Activated naive CD4-positive, alpha-beta T cell treated with anti-CD3 and anti-CD28 coated beads, Interleukin-2, amount 10 ng/mL, durations not matched to agents 7 days and 5 days (primary cell): ENCODE data around the gene MAP3K9.

ENCODE experiments used
- CTCF ChIA-PET: fragments of 350-600 bp; sonication (Branson Sonifier 250); formaldehyde crosslinking; loops from one replicate; lab custom pipeline; 2021; ENCODE audit warnings: antibody characterized with exemption; lab: Charles Lee
- DNase-seq: peaks from one replicate; pipeline ENCODE4 v3.0.0-alpha.2; 2020
- H3K27ac Mint-ChIP-seq: one replicate; pipeline ENCODE4 v1.8.0; 2021; ENCODE audit warnings: mild to moderate bottlenecking, moderate library complexity, mixed read lengths
- H3K27me3 Mint-ChIP-seq: one replicate; pipeline ENCODE4 v1.8.0; 2021; ENCODE audit warnings: mild to moderate bottlenecking, mixed read lengths
- H3K36me3 Mint-ChIP-seq: one replicate; pipeline ENCODE4 v1.8.0; 2021; ENCODE audit warnings: mixed read lengths
- H3K4me1 Mint-ChIP-seq: one replicate; pipeline ENCODE4 v1.8.0; 2021; ENCODE audit warnings: mixed read lengths
- H3K4me3 Mint-ChIP-seq: one replicate; pipeline ENCODE4 v1.8.0; 2021; ENCODE audit warnings: mild to moderate bottlenecking, moderate library complexity, mixed read lengths
- H3K9me3 Mint-ChIP-seq: one replicate; pipeline ENCODE4 v1.8.0; 2021; ENCODE audit warnings: mixed read lengths

Gene MAP3K9

DNA sequence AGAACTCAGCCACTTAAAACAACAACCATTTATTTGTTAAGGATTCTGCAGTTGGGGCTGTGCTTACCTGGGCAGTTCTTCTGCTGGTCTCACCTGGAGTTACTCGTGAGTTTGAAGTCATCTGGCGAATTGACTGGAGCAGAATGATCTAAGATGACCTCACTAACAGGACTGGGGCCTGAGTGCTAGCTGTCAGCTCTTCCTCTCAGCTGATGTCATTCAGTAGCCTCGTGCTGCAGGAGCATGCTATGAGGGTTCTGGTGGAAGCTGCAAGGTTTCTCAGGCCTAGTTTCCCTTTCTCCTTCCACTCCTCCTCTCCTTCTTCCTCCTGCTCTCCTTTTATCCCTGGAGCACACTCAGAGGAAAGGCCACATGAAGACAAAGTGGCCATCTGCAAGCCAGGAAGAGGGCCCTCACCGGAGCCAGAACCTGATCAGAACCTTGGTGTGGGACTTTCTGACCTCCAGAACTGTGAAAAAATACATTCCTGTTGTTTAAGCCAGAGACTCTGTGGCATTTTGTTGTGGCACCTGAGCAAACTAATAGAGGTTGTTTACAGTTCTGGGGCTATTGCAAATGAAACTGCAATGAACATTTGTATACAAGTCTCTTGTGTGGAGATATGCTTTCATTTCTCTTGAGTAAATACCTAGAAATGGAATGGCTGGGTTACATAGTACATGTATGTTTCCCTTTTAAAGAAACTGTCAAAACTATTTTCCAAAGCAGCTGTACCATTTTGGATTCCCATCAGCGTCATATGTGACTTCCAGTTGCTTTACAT lies 21.9 kb upstream of the MAP3K9 start:
- no peak overlapping the region for H3K4me3 Mint-ChIP-seq
- CTCF ChIA-PET = interaction anchor here (1.3 to 2.3 kb wide), 2 partner anchors 13 to 54 kb away, joined by 4 to 9 read pairs; no protein-coding TSS in a partner anchor
- peaks cover 9% of the 10 kb centered on the region for H3K9me3 Mint-ChIP-seq
- no peak for DNase-seq
- no peak overlapping the region for H3K27ac Mint-ChIP-seq
- H3K36me3 Mint-ChIP-seq = no peaks in the 10 kb centered on the region
- H3K27me3 Mint-ChIP-seq = peaks cover 5% of the 10 kb centered on the region
- no peaks in the 10 kb centered on the region for H3K4me1 Mint-ChIP-seq

- peaks cover 35% of the 10 kb centered on the region for H3K27me3 Mint-ChIP-seq
- no peaks in the 10 kb centered on the region for H3K36me3 Mint-ChIP-seq
- CTCF ChIA-PET = interaction anchor here (0.5 to 1.6 kb wide), 4 partner anchors 10 to 468 kb away, joined by 3 to 8 read pairs (median 6); no protein-coding TSS in a partner anchor
- no peak for DNase-seq
- no peak overlapping the region for H3K4me3 Mint-ChIP-seq
- no peaks in the 10 kb centered on the region for H3K9me3 Mint-ChIP-seq
- no peak overlapping the region for H3K27ac Mint-ChIP-seq
- H3K4me1 Mint-ChIP-seq = peaks cover 2% of the 10 kb centered on the region
Observed at GRCh38 chr14:70828188-70828587, 18.9 kb upstream of the MAP3K9 start.

- peaks cover 39% of the 10 kb centered on the region for H3K27me3 Mint-ChIP-seq
- peaks cover 6% of the 10 kb centered on the region for H3K4me1 Mint-ChIP-seq
- H3K4me3 Mint-ChIP-seq = no peak overlapping the region
- no peaks in the 10 kb centered on the region for H3K9me3 Mint-ChIP-seq
- CTCF ChIA-PET = interaction anchor here (0.5 to 1.6 kb wide), 4 partner anchors 10 to 468 kb away, joined by 3 to 8 read pairs (median 6); no protein-coding TSS in a partner anchor
- no peaks in the 10 kb centered on the region for H3K36me3 Mint-ChIP-seq
- DNase-seq = no peak
- no peak overlapping the region for H3K27ac Mint-ChIP-seq
Observed at GRCh38 chr14:70827752-70828151, 18.4 kb upstream of the MAP3K9 start.

DNA sequence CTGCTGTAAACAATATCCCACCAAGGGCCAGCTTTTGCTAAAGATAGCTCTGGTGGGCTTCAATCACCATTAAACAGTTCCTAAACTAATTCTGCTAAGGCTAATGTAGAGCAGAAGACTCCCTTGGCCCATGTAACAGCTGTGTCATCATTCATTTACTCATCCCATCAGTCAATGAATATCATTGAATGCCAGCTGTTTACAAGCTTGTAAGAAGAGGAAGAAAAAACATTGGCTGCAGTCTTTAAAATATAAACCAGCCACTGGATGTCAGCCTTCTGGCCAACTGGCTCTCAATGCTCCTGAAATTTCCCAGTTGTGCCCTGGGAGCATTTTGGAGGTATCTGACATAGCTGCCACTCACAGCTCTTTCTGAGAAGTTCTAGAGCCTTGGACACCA lies 18.0 kb upstream of the MAP3K9 start:
- H3K9me3 Mint-ChIP-seq = no peaks in the 10 kb centered on the region
- CTCF ChIA-PET = interaction anchor here (0.8 to 1.6 kb wide), 3 partner anchors 9 to 128 kb away, joined by 3 to 8 read pairs (median 8); no protein-coding TSS in a partner anchor
- peaks cover 43% of the 10 kb centered on the region for H3K27me3 Mint-ChIP-seq
- no peak overlapping the region for H3K27ac Mint-ChIP-seq
- no peaks in the 10 kb centered on the region for H3K36me3 Mint-ChIP-seq
- H3K4me1 Mint-ChIP-seq = peaks cover 8% of the 10 kb centered on the region
- no peak for DNase-seq
- H3K4me3 Mint-ChIP-seq = no peak overlapping the region

GRCh38 chr14:70823281-70823680 lies 14.0 kb upstream of the MAP3K9 start:
- Mint-ChIP-seq H3K27ac (no peak overlapping the region), H3K36me3 (no peaks in the 10 kb centered on the region), H3K27me3 (peaks cover 72% of the 10 kb centered on the region), H3K9me3 (no peaks in the 10 kb centered on the region), H3K4me3 (peak overlapping the region; percentile 82), H3K4me1 (peaks cover 13% of the 10 kb centered on the region)
- no peak for DNase-seq
- CTCF ChIA-PET = interaction anchor here (1.0 to 1.8 kb wide), 5 partner anchors 13 to 135 kb away, joined by 3 to 9 read pairs (median 3); partner anchors contain the start of gene PCNX1

GRCh38 chr14:70822530-70823185 lies 13.3 kb upstream of the MAP3K9 start:
- DNase-seq = peak; percentile 41
- Mint-ChIP-seq H3K27me3 (peaks cover 69% of the 10 kb centered on the region), H3K36me3 (no peaks in the 10 kb centered on the region), H3K4me1 (peaks cover 18% of the 10 kb centered on the region), H3K27ac (no peak overlapping the region), H3K4me3 (peak overlapping the region; percentile 82), H3K9me3 (no peaks in the 10 kb centered on the region)
- CTCF ChIA-PET = interaction anchor here (1.0 to 8.1 kb wide), 7 partner anchors 12 to 150 kb away, joined by 3 to 104 read pairs (median 4); partner anchors contain the start of gene PCNX1

DNA sequence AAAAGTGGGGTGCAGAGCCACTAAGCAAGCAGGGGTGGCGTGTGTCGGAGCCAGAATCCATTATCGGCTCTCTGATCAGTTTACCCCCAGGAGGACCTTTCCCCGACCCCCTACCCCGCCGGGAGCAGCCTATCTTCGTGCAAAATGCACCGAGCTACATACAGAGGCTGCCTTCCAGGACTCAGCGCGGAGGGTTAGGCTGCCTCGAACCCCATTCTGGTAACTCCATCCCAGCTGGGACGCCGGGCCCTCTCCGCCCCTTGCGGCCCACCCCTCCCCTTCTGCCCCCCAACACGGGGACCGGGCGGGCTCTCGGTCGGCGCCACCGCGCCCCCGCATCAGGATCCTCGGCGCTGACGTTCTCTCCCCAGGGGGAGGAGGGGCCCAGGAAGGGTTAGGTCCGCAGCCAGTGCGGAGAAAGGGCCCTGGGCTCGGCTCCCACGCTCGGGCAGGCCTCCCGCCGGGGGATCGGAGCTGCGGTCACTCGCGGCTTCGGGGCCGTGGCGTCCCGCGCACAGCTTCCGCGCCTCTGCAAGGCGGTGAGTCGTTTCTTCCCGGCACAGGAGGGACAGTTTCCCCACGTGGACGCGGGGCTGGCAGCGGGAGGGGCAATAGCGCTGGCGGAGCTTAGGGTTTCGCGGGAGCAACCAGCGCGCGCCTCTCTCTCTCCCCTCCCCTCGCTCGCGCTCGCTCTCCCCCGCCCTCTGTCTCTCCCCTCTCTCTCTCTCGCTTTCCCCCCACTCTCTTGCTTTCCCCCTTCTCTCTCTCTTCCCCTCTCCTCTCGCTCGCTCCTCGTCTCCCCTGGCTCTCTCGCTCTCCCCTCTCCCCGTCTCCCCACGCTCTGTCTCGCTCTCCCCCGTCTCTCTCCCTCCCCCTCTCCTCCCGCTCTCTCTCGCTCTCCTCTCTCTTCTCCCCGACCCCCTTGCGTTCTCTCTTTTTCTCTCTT lies 12.5 kb upstream of the MAP3K9 start:
- Mint-ChIP-seq H3K9me3 (no peaks in the 10 kb centered on the region), H3K27ac (no peak overlapping the region), H3K4me3 (peak overlapping the region; percentile 82), H3K27me3 (peaks cover 66% of the 10 kb centered on the region), H3K36me3 (no peaks in the 10 kb centered on the region), H3K4me1 (peaks cover 23% of the 10 kb centered on the region)
- CTCF ChIA-PET = interaction anchor here (1.0 to 8.1 kb wide), 7 partner anchors 12 to 177 kb away, joined by 3 to 104 read pairs (median 5); partner anchors contain the start of genes MAP3K9 and PCNX1
- peak; percentile 75 for DNase-seq

GRCh38 chr14:70816525-70816924 lies 7.2 kb upstream of the MAP3K9 start:
- no peaks in the 10 kb centered on the region for H3K36me3 Mint-ChIP-seq
- CTCF ChIA-PET = interaction anchor here (1.0 to 8.1 kb wide), 10 partner anchors 9 to 236 kb away, joined by 3 to 104 read pairs (median 10); partner anchors contain the start of gene PCNX1
- peaks cover 15% of the 10 kb centered on the region for H3K4me1 Mint-ChIP-seq
- DNase-seq = no peak
- H3K4me3 Mint-ChIP-seq = no peak overlapping the region
- peaks cover 24% of the 10 kb centered on the region for H3K27me3 Mint-ChIP-seq
- H3K27ac Mint-ChIP-seq = no peak overlapping the region
- no peaks in the 10 kb centered on the region for H3K9me3 Mint-ChIP-seq

DNA sequence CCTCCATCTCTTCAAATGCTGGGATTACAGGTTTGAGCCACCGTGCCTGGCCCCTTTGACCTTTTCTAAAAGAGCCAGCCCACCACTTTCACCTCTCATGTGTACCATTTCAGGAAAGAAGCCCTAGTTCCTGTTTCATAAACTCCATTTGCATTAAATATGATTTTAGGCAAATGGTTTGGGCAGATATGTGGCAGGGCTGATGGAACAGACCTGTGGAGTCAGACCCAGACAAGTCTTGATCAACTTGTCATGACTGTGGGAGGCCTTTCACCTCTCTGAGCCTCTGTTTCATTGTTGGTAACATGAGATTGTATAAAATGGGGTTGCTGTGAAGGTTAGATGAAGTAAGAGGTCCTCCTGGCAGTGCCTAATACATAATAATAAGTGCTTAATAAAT lies 5.2 kb upstream of the MAP3K9 start:
- peaks cover 12% of the 10 kb centered on the region for H3K4me1 Mint-ChIP-seq
- no peaks in the 10 kb centered on the region for H3K9me3 Mint-ChIP-seq
- H3K36me3 Mint-ChIP-seq = no peaks in the 10 kb centered on the region
- H3K27me3 Mint-ChIP-seq = peaks cover 7% of the 10 kb centered on the region
- H3K4me3 Mint-ChIP-seq = no peak overlapping the region
- DNase-seq = no peak
- CTCF ChIA-PET = interaction anchor here (8.1 kb wide), 1 partner anchor 141 kb away, joined by 104 read pairs; no protein-coding TSS in a partner anchor
- H3K27ac Mint-ChIP-seq = no peak overlapping the region

GRCh38 chr14:70812124-70812818 lies 3.0 kb upstream of the MAP3K9 start:
- H3K9me3 Mint-ChIP-seq = no peaks in the 10 kb centered on the region

GRCh38 chr14:70811578-70811977 lies 2.3 kb upstream of the MAP3K9 start:
- CTCF ChIA-PET = no interaction called here

More at GRCh38 chr14:70812124-70812818, 3.0 kb upstream of the MAP3K9 start:
- CTCF ChIA-PET = no interaction called here
- Mint-ChIP-seq H3K27ac (no peak overlapping the region), H3K27me3 (peaks cover 3% of the 10 kb centered on the region), H3K4me3 (no peak overlapping the region), H3K4me1 (peaks cover 9% of the 10 kb centered on the region), H3K36me3 (peaks cover 2% of the 10 kb centered on the region)
- DNase-seq = no peak

GRCh38 chr14:70811050-70811449 lies 1.7 kb upstream of the MAP3K9 start:
- Mint-ChIP-seq H3K36me3 (peaks cover 3% of the 10 kb centered on the region), H3K4me1 (peaks cover 12% of the 10 kb centered on the region), H3K4me3 (no peak overlapping the region), H3K27ac (no peak overlapping the region), H3K9me3 (no peaks in the 10 kb centered on the region), H3K27me3 (peaks cover 3% of the 10 kb centered on the region)
- DNase-seq = no peak
- CTCF ChIA-PET = interaction anchor here (0.5 to 1.3 kb wide), 2 partner anchors 12 to 160 kb away, joined by 3 to 4 read pairs; no protein-coding TSS in a partner anchor

More at GRCh38 chr14:70811578-70811977, 2.3 kb upstream of the MAP3K9 start:
- no peak overlapping the region for H3K4me3 Mint-ChIP-seq
- no peak overlapping the region for H3K27ac Mint-ChIP-seq
- DNase-seq = no peak
- peaks cover 3% of the 10 kb centered on the region for H3K36me3 Mint-ChIP-seq
- peaks cover 3% of the 10 kb centered on the region for H3K27me3 Mint-ChIP-seq
- H3K9me3 Mint-ChIP-seq = no peaks in the 10 kb centered on the region
- H3K4me1 Mint-ChIP-seq = peaks cover 11% of the 10 kb centered on the region

GRCh38 chr14:70810621-70811020 lies 1.3 kb upstream of the MAP3K9 start:
- DNase-seq = no peak
- Mint-ChIP-seq H3K36me3 (peaks cover 3% of the 10 kb centered on the region), H3K9me3 (no peaks in the 10 kb centered on the region), H3K27ac (no peak overlapping the region), H3K4me3 (no peak overlapping the region), H3K27me3 (peaks cover 3% of the 10 kb centered on the region), H3K4me1 (peaks cover 12% of the 10 kb centered on the region)
- CTCF ChIA-PET = interaction anchor here (0.5 to 1.3 kb wide), 2 partner anchors 12 to 161 kb away, joined by 3 to 4 read pairs; no protein-coding TSS in a partner anchor
